Iris pigment epithelial cell (primary cell): ENCODE measurements around the gene KCNAB2.

Experiments
- DNase-seq: peaks from one replicate; pipeline ENCODE4 v3.0.0-alpha.2; 2011; ENCODE audit warnings: low read depth

Gene KCNAB2

GRCh38 chr1:6129313-6129712 is 83.6 kb downstream of the KCNAB2 start:
- DNase-seq: no peak

DNA sequence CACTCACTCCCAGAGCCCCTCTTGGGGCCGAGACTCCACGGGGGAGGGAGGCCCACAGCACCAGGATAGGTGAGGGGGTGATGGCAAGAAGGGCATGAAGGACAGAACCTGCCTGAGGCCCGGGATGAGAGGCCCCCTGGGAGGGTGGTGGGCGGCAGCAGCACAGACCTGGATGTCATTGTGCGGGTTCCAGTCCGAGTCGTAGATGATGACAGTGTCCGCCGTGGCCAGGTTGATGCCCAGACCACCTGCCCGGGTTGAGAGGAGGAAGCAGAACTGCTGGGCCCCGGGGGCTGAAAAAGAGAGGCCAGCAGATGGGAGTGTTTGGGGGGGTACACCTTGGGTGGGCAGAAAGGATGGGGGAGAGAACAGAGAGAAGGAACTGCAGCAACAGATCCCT is 84.3 kb downstream of the KCNAB2 start:
- no peak for DNase-seq

DNA sequence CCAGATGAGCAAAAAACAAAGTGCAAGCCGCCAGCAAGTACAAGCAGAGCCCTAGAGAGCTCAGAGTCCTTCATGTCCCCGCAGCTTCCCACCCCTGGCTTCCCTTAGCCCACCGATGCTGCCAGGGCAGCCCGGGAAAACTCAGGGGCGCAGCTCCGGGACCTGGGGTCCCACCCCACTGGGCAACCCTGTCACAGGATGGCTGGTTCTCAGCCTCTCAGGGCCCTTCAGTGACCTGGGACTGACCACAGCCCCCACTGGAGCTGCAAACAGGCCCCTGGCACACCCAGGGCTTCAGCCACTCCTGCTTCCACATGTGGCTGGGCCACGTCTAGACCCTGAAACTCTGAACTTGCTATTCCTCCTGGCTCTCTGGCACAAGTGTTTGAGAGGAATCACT is 84.9 kb downstream of the KCNAB2 start:
- no peak for DNase-seq

DNA sequence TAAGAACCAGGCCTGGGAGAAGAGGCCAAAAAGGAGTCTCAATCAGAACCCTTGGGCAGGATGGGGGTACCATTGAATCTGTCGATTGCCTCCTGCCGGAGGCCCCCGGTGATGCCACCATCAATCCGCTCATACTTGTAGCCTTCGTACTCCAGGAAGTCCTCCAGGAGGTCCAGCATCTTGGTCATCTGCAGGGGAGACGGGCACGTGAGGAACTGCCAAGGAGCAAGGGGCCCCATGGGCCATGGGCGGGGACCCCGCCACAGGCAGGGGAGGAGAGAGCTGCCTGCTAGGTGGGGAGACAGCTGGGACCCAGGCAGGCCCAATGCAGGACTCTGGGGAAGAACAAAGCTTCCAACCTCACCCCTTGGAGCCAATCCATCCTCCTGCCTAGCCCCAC is 85.9 kb downstream of the KCNAB2 start:
- no peak for DNase-seq

DNA sequence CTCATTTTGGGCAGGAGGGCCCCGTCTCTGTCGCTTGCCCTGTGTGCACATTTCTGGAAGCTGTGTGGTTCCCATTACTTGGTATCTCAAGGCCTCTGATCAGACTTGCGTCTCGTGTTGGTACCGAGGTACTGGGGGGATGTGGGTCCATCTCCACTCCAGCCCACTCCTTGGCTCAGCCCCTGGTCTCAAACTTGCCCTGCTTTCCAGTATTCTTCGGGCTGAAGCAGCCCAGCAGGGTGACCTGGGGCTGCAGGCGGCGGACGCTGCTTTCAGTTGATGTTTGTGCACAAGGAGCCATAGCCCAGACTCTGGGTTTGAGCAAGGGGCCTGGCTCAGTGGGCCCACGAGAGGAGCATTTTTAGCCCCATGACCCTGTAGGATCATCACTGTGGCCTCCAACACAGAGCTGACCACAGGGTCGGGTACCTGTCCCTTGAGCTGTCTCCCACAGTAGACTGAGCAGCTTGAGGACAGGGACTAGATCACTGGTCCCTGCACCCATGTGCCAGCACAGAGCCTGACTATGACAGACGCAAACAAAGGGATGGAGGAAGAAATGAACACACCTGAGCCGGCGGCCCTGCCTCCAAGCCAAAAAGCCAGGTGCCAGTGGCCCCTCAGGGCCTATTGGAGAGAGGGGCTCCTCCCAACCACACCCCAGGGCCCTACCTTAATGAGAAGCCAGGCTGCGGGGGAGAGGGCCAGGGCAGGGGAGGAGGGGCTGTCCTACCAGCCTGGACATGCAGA is 87.6 kb downstream of the KCNAB2 start:
- no peak for DNase-seq

DNA sequence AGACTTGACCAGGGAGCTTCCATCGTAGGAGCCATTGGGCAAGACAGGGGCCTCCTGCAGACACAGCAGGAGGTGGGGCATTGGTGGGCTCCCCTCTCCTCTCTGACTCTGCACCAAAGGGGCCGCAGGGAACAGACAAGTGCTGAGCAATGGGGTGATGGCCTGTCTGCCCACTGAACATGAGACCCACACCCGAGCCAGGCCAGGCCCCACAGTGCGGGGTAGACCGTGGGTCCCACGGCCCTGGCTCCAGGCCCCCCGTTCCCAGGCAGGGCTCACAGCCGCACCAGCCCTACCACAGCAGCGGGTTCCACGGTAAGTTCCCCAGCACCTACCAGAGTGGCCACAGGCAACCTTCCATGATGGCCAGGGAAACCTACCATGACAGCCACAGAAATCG is 88.5 kb downstream of the KCNAB2 start:
- no peak for DNase-seq

- DNase-seq: no peak
These were observed 89.2 kb downstream of the KCNAB2 start for GRCh38 chr1:6134741-6135510.

GRCh38 chr1:6136516-6137220 is 91.0 kb downstream of the KCNAB2 start:
- no peak for DNase-seq

GRCh38 chr1:6137758-6138157 is 92.1 kb downstream of the KCNAB2 start:
- DNase-seq: no peak

GRCh38 chr1:6140413-6140812 is 94.7 kb downstream of the KCNAB2 start:
- DNase-seq: no peak

DNA sequence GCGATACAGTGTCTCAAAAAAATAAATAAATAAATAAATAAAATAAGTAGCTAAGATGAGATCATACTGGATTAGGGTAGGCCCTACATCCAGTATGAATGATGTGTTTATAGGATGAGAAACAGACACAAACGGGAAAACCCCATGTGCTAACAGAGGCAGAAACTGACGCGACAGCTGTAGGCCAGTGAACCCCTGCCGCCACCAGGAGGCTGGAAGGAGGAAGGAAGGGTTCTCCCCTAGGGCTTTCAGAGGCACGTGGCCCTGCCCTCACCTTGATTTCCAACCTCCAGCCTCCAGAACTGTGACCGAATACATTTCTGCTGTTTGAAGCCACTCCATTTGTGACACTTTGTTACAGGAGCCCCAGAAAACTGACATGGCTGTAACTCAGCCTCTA is 95.9 kb downstream of the KCNAB2 start:
- DNase-seq: peak; percentile 23

GRCh38 chr1:6142036-6142621 is 96.4 kb downstream of the KCNAB2 start:
- no peak for DNase-seq

DNA sequence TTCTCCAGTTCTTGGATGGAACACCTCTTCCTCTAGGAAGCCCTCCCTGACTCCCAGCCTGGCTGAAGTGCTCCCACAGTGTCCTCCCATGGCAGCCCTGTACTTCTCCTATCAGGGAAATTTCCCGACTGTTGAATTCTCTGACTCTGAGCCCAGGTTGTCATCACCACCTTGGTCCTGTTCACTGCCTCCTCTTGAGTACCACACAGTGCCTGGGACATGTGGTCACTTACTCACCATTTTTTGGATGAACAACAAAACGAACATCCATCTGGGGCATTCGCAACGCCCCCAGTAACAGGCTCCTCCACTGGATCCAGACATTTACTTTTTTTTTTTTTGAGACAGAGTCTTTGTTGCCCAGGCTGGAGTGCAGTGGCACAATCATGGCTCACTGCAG is 97.0 kb downstream of the KCNAB2 start:
- DNase-seq: no peak

DNA sequence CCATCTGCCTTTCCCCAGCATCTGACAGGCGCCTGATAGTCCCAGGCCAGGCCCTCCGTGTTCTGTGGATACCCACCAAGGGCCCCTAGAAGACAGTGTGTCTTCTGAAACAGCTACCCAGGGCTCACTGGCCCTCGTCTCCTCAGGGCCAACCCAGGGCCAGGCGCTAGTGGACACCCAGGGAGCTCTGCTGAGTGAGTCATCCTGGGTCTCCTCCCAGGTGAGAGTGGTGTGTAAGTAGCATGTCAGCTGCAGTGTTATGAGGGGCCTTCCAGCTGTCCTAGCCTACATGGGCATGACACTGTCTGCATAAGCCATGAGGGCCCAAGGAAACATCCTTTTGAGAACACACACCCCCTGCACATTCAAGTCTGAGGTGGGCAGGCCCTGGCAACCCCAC is 97.7 kb downstream of the KCNAB2 start:
- peak; percentile 11 for DNase-seq

DNA sequence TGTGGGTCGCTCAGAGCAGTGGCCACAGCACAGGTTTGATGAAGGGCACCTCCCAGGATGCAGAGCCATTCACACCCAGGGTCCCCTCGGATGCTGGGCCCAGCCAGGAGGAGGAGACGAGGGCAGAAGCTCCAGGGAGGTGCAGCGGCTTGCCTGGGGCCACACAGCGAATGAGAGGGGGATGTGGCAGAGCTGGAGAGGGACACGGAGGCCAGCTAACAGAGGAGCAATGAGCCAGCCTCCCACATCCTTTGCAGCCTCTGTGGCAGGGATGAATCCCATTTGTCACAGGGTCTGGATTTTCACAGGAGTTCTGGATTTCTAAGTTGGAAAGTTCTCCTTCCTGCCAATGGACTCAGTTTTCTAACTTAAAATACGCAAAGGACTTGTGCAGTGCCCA is 98.5 kb downstream of the KCNAB2 start:
- DNase-seq: no peak

- DNase-seq: no peak
These were observed 99.1 kb downstream of the KCNAB2 start for GRCh38 chr1:6144647-6145395.

DNA sequence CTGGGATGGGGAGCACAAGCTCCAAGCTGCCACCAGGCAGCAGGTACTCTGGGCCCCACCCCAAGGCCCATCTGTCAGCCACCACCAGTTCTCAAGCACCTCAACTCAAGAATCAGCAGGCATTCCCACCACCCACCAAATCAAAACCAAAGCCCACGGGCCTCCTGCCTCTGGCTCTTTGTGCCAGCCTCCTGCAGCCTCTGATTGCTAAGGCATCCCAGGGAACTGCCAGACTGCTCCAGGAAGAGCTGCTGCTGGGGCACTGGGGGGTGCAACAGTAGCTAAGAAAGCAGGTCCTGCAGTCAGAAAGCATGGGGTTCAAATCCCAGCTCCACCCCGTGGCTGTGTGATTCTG is 99.7 kb downstream of the KCNAB2 start:
- DNase-seq: no peak

GRCh38 chr1:6145864-6146410 is 100.2 kb downstream of the KCNAB2 start:
- DNase-seq: no peak

GRCh38 chr1:6148497-6149241 is 103.0 kb downstream of the KCNAB2 start:
- DNase-seq: peak; percentile 38

GRCh38 chr1:6149597-6149996 is 103.9 kb downstream of the KCNAB2 start:
- no peak for DNase-seq
